T-helper 9 cell (primary cell): Measurements from ENCODE around the gene EXOC6B.

Source experiments
- DNase-seq: peaks from one replicate; pipeline ENCODE4 v3.0.0-alpha.2; 2020

EXOC6B gene

DNA sequence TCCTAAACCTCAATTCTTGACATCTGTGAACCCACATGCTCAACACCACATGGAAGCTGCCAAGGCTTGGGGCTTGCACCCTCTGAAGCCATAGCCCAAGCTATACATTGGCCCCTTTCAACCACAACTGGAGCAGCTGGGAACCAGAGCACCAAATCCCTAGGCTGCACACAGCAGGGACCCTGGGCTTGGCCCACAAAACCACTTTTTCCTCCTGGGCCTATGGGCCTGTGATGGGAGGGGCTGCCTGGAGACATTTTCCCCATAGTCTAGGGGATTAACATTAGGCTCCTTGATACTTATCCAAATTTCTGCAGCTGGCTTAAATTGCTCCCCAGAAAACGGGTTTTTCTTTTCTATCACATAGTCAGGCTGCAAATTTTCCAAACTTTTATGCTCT lies 40.3 kb downstream of the EXOC6B start:
- DNase-seq = no peak

DNA sequence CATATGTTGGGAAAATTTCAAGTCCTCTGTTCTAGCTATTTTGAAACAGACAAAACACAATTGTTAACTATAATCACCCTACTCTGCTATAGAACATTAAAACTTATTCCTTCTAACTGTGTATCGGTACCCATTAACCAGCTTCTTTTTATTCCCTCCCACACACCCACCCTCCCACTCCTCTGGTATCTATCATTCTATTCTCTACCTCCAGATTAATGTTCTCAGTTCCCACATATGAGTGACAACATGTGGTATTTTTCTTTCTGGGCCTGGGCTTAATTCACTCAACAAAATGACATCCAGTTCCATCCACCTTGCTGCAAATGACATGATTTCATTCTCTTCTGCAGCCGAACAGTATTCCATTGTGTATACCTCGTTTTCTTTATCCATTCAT lies 43.3 kb downstream of the EXOC6B start:
- no peak for DNase-seq

DNA sequence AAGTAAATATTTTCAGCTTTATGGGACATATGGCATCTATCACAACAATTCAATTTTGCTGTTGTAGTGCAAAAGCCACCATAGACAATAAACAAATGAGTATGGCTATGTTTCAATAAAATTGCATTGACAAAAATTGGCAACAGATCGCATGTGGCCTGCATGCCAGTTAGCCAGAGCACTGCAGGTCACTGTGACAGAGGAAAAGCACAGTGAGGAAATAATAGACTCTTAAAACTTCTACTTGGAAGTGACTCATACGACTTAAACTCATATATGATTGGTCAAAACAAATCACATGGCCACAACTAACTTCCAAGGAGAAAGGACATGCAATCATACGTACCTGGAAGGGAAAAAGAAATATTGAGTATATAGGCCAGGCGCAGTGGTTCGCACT lies 44.4 kb downstream of the EXOC6B start:
- DNase-seq = no peak

DNA sequence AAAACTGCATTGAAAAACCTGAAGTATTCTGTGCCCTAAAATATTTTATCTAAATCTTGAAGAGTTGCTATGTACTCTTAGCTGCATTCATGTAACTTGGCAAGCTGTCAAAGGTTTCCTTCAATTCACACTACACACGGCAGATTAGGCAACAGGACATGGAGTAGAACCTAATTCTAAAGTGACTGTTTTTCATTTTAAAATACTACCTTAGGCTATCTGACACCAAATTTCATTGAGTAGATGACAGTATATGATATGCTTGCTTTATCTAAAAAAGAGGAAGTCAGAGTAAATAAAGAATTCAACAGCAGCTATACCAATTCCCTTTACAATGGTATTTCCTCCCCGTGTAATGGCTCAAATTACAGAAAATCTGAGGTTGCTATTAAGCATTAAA lies 45.4 kb downstream of the EXOC6B start:
- DNase-seq = no peak

DNA sequence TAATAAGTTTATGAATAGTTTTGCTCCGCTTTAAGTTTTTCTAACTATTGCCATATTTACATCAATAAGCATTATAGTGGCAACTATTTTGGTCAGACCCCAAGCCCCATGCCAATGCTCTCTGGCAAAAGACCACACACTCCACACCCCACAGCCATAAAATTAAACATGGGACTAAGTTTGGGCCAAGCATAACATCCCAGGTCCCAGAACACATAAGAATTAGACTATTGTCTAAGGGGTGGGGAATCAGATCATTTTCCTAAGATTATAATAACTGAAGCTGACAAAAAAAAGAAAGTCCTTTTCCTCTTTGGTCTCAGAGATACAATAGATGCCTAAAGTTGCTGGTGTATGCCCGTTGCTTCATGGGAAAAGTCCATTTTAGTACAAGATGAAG lies 46.3 kb downstream of the EXOC6B start:
- DNase-seq = no peak

DNA sequence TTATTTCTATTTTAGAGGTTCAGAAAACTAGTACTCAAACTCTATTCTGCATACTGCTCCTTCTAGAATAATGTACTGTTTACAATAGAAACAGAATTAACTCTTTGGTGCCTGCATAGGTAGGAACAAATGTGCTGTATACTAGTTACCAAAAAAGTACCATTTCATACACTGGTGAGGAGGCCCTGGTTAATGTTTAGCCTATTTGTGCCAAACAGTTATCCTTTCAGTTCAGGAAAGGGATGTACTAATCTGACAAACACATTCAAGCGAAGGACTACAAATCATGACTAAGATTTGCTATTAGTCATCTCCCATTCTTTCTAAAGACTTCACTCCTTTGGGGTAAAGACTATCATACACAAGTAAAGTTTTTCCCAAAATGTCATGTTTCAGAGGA lies 47.4 kb downstream of the EXOC6B start:
- DNase-seq = no peak

DNA sequence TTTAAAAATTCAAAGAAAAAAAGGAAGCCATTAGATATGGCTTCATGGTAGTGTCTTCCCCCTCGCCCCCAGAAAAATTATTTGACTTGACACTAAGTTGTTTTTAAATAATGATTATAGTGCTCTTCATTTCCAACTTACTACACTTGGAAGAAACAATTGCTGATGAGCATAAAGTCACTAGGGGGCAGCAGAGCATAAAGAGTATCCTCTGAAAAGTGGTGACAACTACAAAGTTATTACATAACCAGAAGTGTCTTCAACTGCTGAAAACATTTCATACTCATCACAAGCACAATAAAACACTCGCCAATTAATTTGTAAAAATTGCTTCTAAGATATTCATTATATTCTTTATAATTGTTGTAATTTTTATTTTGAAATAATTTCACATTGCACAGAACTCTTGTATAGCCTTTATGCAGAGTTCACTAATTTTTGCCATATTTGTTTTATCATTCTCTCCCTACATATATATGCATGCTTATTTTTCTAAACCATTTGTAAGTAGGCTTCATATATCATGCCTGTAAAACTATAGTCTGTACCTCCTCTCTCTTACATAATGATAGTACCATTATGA lies 54.9 kb downstream of the EXOC6B start:
- DNase-seq = peak; percentile 31

DNA sequence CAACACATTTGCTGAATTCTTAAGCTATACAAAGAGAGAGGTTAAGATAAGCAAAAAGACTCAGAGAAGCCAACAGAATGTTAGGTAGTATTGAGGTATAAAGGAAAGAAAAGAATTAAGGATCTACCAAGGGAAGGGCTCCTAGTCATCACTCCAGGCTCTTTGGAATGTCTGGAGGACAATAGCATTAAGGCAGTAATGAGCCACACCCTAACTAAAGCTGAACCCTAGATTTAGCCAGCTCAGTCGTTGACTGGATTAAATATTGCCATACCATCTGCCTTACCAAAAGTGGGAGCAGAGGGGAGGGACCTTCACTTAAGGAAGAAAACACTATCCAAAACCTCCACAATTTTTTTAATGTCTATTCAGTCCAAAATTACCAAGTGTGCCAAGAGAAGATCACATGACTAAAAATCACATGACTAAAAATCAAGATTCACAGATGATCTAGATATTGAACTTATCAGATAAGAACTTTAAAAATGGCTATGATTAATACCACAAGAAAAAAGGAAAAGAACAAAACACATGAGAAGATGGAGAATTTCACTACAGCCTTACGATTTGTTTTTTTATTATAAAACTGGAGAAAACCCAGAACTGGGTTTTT lies 59.7 kb downstream of the EXOC6B start:
- no peak for DNase-seq

DNA sequence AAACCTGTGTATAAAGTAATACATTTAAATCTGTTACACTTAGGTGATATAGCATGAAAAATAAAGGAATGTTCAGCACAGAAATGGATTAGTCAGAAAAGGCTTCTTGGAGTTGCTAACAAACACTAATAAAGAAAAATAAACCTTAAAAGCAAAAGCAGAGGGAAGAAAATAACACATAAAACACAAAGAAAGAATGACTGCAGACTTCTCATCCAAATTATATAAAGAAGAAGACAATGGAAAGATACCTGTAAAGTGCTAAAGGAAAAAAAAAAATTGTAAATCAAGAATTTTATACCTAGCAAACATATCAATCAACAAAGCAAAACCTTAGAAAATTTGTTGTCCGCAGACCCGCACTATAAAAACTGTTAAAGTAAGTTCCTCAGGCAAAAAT lies 63.6 kb downstream of the EXOC6B start:
- no peak for DNase-seq

DNA sequence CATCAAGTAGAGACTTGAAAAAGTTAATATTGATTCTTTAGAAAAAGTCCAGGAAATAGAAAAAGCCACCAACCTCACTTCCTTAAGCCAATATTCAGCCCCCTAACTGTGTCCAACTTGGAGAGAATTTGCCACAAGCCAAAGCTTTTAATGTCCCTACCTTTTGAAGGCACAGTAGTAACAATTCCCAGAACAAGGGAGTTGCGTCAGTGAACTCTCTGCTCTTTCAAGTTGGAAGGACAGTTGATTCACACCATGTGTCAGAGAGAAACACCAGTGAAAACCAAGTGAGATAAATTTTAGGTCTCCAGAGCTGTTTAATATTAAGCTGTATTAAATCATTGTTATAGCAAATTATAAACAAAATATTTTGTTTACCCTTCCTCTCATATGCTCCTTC lies 66.1 kb downstream of the EXOC6B start:
- DNase-seq = no peak

DNA sequence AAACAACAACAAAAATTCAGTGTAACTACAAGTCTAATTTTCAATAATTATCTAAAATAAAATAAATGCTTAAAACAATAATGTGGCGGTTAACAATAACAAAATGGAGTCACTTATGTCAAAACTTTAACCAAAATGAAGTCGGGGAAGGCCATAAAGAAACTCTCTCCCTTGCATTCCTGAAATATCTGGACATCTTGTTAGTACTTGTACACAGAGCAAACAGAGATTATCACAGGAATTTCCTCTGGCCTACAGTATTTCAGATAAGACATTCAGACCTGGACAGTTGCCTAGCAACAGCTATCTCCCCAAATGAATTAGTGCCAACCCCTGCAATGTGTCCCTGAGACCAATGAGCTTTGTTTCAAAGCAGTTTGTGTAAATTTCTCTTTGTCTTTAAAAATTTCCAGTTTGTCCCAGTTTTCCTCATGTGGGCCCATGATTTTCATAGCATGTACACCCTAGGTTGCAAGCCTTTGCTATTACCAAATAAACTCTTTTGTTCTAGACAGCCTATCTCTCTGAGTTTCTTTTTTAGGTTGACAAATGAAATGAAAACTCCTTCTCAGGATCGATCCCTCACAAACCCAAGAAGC lies 68.6 kb downstream of the EXOC6B start:
- DNase-seq = no peak

DNA sequence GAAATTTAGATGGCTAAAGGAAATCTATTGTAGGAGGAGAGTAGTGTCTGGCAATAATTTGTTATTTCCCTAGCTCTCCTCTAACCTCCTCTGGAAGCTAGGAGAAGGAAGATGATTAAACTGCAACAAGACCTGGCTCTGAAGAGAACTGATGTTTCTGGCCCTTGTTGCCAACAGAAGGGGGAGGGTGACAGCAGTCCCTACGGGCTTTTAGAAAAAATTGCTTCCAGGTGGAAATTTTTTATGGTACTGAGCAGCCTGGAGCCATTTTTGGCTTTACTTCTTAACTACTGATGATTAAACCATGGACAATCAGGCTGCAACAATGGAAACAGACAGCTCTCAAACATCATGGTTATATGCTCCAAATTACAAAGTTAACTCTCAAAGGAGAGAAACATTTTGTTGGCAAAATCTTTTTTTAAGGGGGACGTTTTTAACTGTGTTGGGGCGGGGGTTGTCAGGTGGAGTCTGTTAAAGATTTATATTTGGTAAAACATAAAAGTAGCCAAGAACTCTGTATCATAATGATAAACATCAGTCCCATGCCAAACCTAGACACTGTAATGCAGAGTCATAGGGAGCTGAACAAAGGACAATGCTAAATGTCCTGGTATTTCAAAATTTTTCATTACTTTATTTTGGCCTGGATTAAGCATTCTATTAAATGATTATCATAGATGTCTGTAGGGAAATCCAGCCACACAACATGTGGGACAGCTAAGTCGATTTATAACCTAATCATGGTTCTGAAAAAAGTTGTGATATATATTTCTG lies 70.0 kb downstream of the EXOC6B start:
- DNase-seq = no peak

DNA sequence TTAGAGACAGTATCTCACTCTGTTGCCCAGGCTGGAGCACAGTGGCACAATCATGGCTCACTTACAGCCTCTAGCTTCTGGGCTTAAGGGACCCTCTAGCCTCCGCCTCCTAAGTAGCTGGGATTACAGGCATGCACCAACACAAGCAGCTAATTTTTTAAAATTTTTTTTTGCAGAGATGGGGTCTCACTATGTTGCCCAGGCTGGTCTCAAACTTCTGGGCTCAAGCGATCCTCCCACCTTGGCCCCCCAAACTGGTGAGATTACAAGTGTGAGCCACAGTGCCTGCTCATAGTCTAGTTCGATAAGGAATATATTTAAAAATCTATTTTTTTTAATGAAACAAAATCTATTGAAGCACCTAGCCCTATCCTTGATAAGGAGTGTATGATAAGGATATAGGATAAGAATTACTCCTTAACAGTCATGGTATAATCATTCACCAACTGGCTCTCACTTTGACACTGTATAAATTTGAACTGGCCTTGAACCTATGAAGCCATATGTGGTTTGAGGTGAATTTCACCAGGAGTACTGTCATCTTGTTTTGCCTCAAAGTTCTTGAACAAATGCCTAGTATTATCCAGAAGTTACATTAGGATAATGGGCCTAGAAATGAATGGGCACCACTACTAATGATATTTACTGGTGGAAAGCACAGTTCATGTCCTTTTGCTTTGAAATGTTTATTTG lies 71.1 kb downstream of the EXOC6B start:
- no peak for DNase-seq

DNA sequence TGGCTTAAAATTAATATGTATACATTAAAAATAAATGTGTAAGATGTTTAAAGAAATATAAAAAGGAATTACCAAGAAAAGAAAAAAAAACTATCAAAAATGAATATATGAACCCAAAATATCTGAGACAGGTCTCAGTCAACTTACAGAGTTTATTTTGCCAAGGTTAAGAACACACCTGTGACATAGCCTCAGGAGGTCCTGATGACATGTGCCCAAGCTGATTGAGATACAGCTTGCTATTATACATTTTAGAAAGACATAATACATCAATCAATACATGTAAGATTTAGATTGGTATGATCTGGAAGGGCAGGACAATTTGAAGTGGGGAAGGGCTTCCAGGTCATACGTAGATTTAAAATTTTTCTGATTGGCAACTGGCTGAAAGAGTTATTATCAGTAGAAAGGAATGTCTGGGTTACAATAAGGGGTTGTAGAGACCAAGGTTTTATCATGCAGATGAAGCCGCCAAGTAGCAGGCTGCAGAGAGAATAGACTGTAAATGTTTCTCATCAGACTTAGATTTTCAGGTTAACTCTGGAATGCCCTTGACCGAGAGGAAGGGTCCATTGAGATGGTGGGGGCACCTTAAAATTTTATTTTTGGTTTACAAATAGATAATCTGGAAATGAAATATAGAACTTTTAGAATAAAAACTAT lies 74.7 kb downstream of the EXOC6B start:
- DNase-seq = no peak

DNA sequence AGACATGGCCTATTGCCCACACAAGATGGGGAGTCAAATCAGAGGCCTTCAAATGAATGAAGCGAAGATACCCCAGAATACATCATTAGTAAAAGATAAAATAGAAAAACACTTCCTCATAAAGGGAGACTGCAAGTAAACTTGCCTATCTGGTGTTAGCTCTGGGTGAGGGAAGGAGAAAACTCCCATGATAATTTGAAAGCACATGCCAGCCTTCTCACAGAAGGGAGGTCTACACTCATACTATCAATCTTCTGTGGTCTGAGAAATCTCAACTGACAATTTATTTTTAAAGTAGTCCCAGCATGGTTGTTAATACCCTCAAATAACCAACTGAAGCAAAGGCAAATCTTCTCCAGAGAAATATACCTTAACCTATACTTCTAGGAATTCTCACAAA lies 75.4 kb downstream of the EXOC6B start:
- no peak for DNase-seq

DNA sequence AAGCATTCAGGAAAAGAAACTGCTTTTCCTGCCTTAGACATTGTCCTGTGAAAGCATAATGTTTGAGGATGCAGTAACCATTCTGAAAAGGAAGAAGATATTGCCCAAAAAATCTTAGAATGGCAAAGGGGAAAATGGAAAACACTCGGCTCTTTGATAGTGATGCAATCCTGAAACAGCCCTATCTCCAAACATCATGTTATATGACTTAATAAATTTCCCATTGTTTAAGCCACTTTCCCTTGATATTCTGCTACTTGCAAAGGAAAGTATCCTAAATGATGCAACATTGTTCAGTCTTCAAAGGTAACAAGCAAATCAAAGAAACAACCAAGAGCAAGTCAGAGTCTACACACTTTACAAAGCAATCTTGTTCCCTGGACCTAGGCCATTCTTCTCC lies 78.5 kb downstream of the EXOC6B start:
- no peak for DNase-seq

DNA sequence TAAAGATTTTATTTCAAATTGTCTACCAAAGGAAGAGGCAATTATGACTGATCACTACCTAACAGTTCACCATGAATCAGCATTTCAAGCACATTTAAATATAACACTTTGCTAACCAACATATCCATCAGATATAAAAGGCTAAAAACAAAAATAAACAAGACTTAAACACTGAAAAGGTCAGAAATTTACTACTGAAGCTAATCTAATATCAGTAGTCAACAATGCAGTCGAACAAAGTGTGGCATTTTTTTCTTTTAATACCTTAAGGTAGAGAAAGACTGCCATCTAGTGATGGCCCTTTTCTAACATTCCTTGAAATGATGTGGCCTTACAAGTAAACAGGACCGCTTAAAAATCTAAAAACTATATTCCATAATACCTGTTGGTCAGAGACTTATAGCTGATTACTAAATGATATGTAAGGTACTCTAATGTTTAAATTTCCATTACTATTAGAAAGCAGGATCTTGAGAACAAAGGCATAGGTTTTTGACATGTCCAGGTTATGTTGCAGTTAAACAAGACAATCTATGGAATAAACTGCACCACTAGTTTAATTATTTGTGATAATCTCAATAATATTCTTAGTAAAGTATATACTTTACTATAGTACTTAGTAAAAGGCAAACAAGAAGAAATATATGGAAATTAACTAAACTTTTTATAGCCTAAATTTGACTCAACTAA lies 80.0 kb downstream of the EXOC6B start:
- no peak for DNase-seq

DNA sequence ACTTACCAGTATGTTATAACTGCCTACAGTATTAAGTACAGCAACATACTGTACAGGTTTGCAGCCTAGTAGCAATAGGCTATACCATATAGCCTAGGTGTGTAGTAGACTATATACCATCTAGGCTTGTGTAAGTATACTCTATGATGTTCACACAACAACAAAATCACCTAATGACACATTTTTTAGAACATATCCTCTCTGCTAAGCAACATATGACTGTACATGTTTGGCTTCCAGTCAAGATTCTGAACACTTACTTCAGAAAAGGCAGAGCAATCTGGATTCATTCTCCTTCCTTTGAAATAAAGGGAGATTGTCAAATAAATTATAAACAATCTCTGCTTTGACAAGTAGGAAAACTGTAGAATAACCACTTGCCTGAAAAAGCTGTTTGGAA lies 81.8 kb downstream of the EXOC6B start:
- DNase-seq = no peak

DNA sequence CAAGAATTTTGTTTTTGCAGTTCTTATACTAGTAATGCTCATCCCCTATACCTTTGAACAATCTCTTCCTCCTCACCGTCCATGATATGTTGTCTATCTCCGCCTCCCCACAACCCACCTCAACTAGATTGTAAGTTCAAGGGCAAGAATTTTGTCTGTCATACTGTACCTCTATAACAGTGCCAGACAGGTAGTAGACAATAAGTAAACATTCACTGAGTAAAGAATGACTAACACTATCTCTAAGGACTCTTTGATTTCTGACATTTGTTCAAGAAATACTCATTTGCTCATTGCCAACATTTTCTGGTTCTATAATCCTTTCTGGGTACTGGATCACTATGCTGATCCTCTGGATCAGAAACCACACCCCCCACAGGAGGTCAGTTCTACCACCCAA lies 82.4 kb downstream of the EXOC6B start:
- DNase-seq = no peak

DNA sequence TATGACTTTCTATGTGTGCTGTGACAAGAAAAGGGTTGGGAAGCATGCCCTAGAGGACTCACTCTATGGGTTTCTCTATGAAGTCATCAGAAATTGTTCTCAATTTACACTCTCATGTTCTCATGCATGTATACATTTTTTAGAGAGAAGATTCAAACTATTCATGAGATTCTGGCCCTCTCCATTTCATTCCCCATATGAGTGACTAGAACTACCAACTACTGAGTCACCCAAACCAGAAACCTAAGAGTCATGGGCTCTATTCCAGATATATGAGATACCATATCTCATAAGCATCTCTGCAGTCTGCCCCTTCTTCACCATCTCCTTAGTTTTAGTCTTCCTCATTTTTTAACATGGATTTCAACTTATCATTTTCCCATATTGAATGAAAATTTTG lies 87.7 kb downstream of the EXOC6B start:
- no peak for DNase-seq

DNA sequence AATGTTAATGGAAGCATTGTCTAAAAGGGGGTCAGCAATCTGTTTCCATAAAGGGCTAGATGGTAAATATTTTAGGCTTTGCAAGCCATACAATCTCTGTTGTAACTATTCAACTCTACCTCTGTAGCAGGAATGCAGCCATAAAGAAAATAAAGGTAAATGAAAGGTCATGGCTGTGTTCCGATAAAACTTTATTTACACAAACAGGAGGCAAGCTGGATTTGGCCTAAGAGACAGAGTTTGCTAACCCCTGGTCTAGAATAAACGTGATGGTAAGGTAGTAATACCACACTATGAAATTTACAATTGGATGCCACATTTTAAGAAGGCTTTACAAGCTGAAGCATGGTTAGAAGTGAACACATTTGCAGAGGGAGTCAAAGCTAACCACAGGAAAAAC lies 91.4 kb downstream of the EXOC6B start:
- DNase-seq = no peak

DNA sequence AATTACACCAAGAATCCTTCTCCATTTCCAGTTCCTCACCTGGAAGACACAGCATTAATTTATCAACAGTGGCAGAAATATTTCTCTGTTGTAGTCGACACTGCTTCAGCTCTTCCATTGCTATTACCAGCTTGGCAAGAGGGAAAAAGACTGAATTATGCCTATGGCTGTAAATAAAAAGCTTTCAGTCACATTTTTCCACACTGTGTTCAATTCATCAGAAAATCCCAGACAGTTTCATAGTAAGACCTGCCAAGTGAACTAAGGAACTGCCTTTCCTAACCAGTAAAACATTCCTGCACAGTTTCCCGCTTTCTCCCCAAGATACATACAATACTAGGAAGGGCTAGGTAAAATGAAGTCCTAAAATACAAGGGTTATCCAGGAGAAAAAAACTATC lies 94.7 kb downstream of the EXOC6B start:
- DNase-seq = no peak
